K562 (cell line): ENCODE results near the gene ITGA1. TPM values are rescaled to one million over a fixed set of nuclear protein-coding genes. Genes with fewer than 3 reads are reported as not detected.
"Not testable (repeated sequence)": the region's sequence is repeated elsewhere in the genome, so short reads cannot be mapped to it uniquely, and the experiment has no call there.

Source experiments
- ATAC-seq: fragments of 200-7000 bp; cut with Tn5 transposase; 3 replicates; pipeline ENCODE4 v1.9.1; 2020; ENCODE audit warnings: moderate library complexity
- BruUV-seq: library from RNA; stranded (reverse); fragments of 400-500 nt; replicated peaks from 2 replicates; lab custom pipeline; 2021; lab: Mats Ljungman, UMichigan
- CTCF ChIA-PET: fragments of 300-600 bp; formaldehyde crosslinking; extraction: SDS; loops from one replicate; lab custom pipeline; 2021; ENCODE audit warnings: low intra/inter-chr PET ratio; lab: Yijun Ruan, JAX
- POLR2A ChIA-PET: fragments of 300-600, 350-650 bp; sonication (Branson Sonifier 250); formaldehyde crosslinking; extraction: SDS; loops from one replicate; lab custom pipeline; 2021; ENCODE audit warnings: antibody characterized with exemption, inconsistent platforms; lab: Yijun Ruan, JAX
- DNase-seq, 4 experiments: peaks; one replicate each; pipeline versions ENCODE4 v3.0.0 to v3.0.0-alpha.2; 2011 to 2018; ENCODE audit warnings: low spot score in 3 of 4, mixed read lengths in 3 of 4; ENCODE audit errors: extremely low read depth in 1 of 4
- FAIRE-seq: peaks from 2 replicates; lab custom pipeline; 2011; peaks lifted over from hg19 to GRCh38; lab: Jason Lieb, UNC
- H2AFZ ChIP-seq: 2 replicates; pipeline ENCODE4 v1.6.0; 2011; ENCODE audit warnings: low read depth, low read length, control low read depth, inconsistent platforms
- H3K27ac ChIP-seq: fragments of 200-600 bp; 3 replicates; pipeline ENCODE4 v1.8.0; 2011; ENCODE audit warnings: low read depth, mild to moderate bottlenecking, control low read depth, inconsistent platforms, low read length, moderate library complexity, mixed read lengths; ENCODE audit errors: extremely low read depth
- H3K27me3 ChIP-seq, 2 experiments: fragments of 300-600 bp in 1 of 2; 2 replicates in 1 of 2; 3 replicates in 1 of 2; pipeline versions ENCODE4 v1.6.0 to v1.8.0; 2011; ENCODE audit warnings: inconsistent platforms in 2 of 2, low read length in 2 of 2, mild to moderate bottlenecking in 1 of 2, mixed read lengths in 1 of 2, moderate library complexity in 1 of 2; ENCODE audit not compliant: control insufficient read depth in 2 of 2, insufficient read depth in 2 of 2
- H3K36me3 ChIP-seq: fragments of 300-600 bp; 3 replicates; pipeline ENCODE4 v1.8.0; 2011; ENCODE audit warnings: mild to moderate bottlenecking, low read length, inconsistent platforms; ENCODE audit not compliant: control insufficient read depth, insufficient read depth
- H3K4me1 ChIP-seq, 2 experiments: fragments of 200-600 bp in 1 of 2; replicated peaks in 1 of 2; 2 replicates in 1 of 2; 3 replicates in 1 of 2; pipeline versions ENCODE4 v1.5.1 to v1.8.0; 2011; ENCODE audit warnings: inconsistent platforms in 2 of 2, low read length in 2 of 2, mild to moderate bottlenecking in 1 of 2, mixed read lengths in 1 of 2, moderate library complexity in 1 of 2; ENCODE audit not compliant: control insufficient read depth in 2 of 2, insufficient read depth in 2 of 2
- H3K4me2 ChIP-seq: 2 replicates; pipeline ENCODE4 v1.6.1; 2011; ENCODE audit warnings: low read length, control low read depth, inconsistent platforms, mixed read lengths; ENCODE audit not compliant: insufficient read depth
- H3K4me3 ChIP-seq: fragments of 200-600 bp; sonication (generic), shearing (Covaris generic); 2 replicates; pipeline ENCODE4 v1.5.1; 2016; ENCODE audit warnings: control low read depth, inconsistent platforms
- H3K79me2 ChIP-seq: fragments of 200-600 bp; 3 replicates; pipeline ENCODE4 v1.8.0; 2011; ENCODE audit warnings: low read length, inconsistent platforms; ENCODE audit not compliant: control insufficient read depth, insufficient read depth
- H3K9ac ChIP-seq, 2 experiments: 2 replicates each; pipeline versions ENCODE4 v1.6.0 to v1.6.1; 2011; ENCODE audit warnings: low read depth in 2 of 2, low read length in 2 of 2, control low read depth in 1 of 2, inconsistent platforms in 1 of 2, mild to moderate bottlenecking in 1 of 2, mixed read lengths in 1 of 2; ENCODE audit not compliant: insufficient read depth in 1 of 2
- H3K9me1 ChIP-seq: one replicate; pipeline ENCODE4 v1.6.0; 2011; ENCODE audit warnings: inconsistent platforms, mild to moderate bottlenecking, low read length, moderate library complexity; ENCODE audit not compliant: control insufficient read depth, insufficient read depth
- H3K9me3 ChIP-seq: replicated peaks from 2 replicates; pipeline ENCODE4 v1.5.1; 2011; ENCODE audit warnings: low read depth, low read length, inconsistent platforms; ENCODE audit not compliant: control insufficient read depth, insufficient read depth
- H4K20me1 ChIP-seq: replicated peaks from 2 replicates; pipeline ENCODE4 v1.6.1; 2011; ENCODE audit warnings: low read length, inconsistent platforms, mixed read lengths; ENCODE audit not compliant: control insufficient read depth, insufficient read depth
- DACH1 ChIP-seq: fragments of 450-650 bp; IDR thresholded peaks from 2 replicates; pipeline ENCODE4 v1.6.1; 2018; ENCODE audit not compliant: partially characterized antibody
- HLTF ChIP-seq: fragments of 450-650 bp; IDR thresholded peaks from 2 replicates; pipeline ENCODE4 v1.6.1; 2016
- HOMEZ ChIP-seq: fragments of 250-450 bp; sonication (Bioruptor Pico); IDR thresholded peaks from 2 replicates; pipeline ENCODE4 v1.4.0; 2020; ENCODE audit warnings: mild to moderate bottlenecking, moderate library complexity
- NFXL1 ChIP-seq: fragments of 450-650 bp; formaldehyde crosslinking; IDR thresholded peaks from 2 replicates; pipeline ENCODE4 v1.4.0; 2021; ENCODE audit warnings: mild to moderate bottlenecking
- THAP7 ChIP-seq: fragments of 250-450 bp; sonication (Bioruptor Pico); IDR thresholded peaks from 2 replicates; pipeline ENCODE4 v1.5.0; 2021
- WGBS: fragments of 100-300 bp; shearing (Covaris generic); methylation state at CpG from one replicate; pipeline ENCODE4 v1.1.6; 2016; ENCODE audit warnings: low coverage, mixed read lengths; ENCODE audit not compliant: insufficient coverage; ENCODE audit errors: missing lambda C conversion rate; 5-methylcytosine and 5-hydroxymethylcytosine counted together
- in situ Hi-C: fragments of 300-500 bp; cut with MboI; formaldehyde crosslinking; loops from 4 replicates; pipeline ENCODE4 v1.15.0; 2018; ENCODE audit warnings: inconsistent platforms, mixed read lengths
- intact Hi-C: fragments of 100-400 bp; cut with micrococcal nuclease; formaldehyde crosslinking; loops from 2 replicates; pipeline ENCODE4 v1.14.2; 2022
- polyA plus RNA-seq, 8 experiments: library from polyadenylated mRNA; depleted of rRNA in 4 of 8; stranded (reverse) in 5 of 8; unstranded in 3 of 8; fragments of >200 nt; fragmentation: Nextera tagmentation in 2 of 8; fragmentation: Illumina TruSeq in 1 of 8; extraction: Ambion mirVana in 2 of 8; extraction: Trizol in 1 of 8; gene quantifications; 2 replicates each; pipeline versions ENCODE4 v1.2.1 to v1.2.3, GENCODE V29; 2011 to 2014; ENCODE audit warnings: inconsistent platforms in 1 of 8, missing spikeins in 1 of 8
- total RNA-seq, 7 experiments: library from RNA; depleted of rRNA in 6 of 7; stranded (reverse); fragments of >200 nt in 6 of 7; fragmentation: Illumina TruSeq in 2 of 7; extraction: Trizol in 2 of 7; gene quantifications; 2 replicates each; pipeline versions ENCODE4 v1.2.1 to v1.2.3, GENCODE V29; 2011 to 2021; ENCODE audit warnings: low replicate concordance in 1 of 7
- TF ChIP-seq, protein P1 (sequence below), 3 experiments: IDR thresholded peaks in 2 of 3; conservative IDR thresholded peaks in 1 of 3; 2 replicates each; pipeline ENCODE4 v1.5.1; 2011 to 2012; ENCODE audit warnings: low read length in 3 of 3, mild to moderate bottlenecking in 3 of 3, control low read depth in 2 of 3, improper control_type of control experiment in 1 of 3, inconsistent platforms in 1 of 3, low read depth in 1 of 3, mixed read lengths in 1 of 3, moderate library complexity in 1 of 3; ENCODE audit not compliant: insufficient read depth in 2 of 3

The ITGA1 gene
- total and polyA plus RNA-seq, 9 of the 15 experiments (the other 6 are each of a cell fraction or from before 2014, with no cell fraction given) = 0.04 to 0.22 TPM; not detected in 7

GRCh38 chr5:52963636-52964035 is 175.9 kb downstream of the ITGA1 start (continued):
- no peak for TF ChIP-seq HLTF
- no peak for TF ChIP-seq THAP7 (CRISPR knock-in tag)
- TF ChIP-seq DACH1 = no peak
- TF ChIP-seq, protein P1, sequence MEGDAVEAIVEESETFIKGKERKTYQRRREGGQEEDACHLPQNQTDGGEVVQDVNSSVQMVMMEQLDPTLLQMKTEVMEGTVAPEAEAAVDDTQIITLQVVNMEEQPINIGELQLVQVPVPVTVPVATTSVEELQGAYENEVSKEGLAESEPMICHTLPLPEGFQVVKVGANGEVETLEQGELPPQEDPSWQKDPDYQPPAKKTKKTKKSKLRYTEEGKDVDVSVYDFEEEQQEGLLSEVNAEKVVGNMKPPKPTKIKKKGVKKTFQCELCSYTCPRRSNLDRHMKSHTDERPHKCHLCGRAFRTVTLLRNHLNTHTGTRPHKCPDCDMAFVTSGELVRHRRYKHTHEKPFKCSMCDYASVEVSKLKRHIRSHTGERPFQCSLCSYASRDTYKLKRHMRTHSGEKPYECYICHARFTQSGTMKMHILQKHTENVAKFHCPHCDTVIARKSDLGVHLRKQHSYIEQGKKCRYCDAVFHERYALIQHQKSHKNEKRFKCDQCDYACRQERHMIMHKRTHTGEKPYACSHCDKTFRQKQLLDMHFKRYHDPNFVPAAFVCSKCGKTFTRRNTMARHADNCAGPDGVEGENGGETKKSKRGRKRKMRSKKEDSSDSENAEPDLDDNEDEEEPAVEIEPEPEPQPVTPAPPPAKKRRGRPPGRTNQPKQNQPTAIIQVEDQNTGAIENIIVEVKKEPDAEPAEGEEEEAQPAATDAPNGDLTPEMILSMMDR (IDR thresholded peaks at IDR 0.05 in 2 of 3, conservative IDR thresholded peaks at IDR 0.05 in 1 of 3; ENCODE audit: insufficient read depth in 2 of 3, low read depth in 1 of 3, low read length in 3 of 3) = no peak
- TF ChIP-seq NFXL1 = no peak

- Histone ChIP-seq H3K9ac (no peak overlapping the region), H3K4me3 (no peak overlapping the region), H3K27me3 (no peaks in the 10 kb centered on the region), H3K4me1 (no peaks in the 10 kb centered on the region), H3K36me3 (no peaks in the 10 kb centered on the region), H3K4me2 (no peak overlapping the region), H2AFZ (no peak overlapping the region), H3K9me3 (no peaks in the 10 kb centered on the region), H3K79me2 (no peaks in the 10 kb centered on the region), H3K9me1 (no peaks in the 10 kb centered on the region), H3K27ac (no peak overlapping the region), H4K20me1 (no peaks in the 10 kb centered on the region)
- no peak for TF ChIP-seq HOMEZ (CRISPR knock-in tag)
- BruUV-seq = no TSS peak
- POLR2A ChIA-PET = no interaction called here
- FAIRE-seq (no peak), DNase-seq (no peak), ATAC-seq (no peak)
- in situ Hi-C loops (no loop called here), intact Hi-C loops (no loop called here)
- 0% methylated on average over 1 of the region's 1 CpG for WGBS
- CTCF ChIA-PET = no interaction called here
Observed at GRCh38 chr5:52964138-52964537, 176.4 kb downstream of the ITGA1 start.

DNA sequence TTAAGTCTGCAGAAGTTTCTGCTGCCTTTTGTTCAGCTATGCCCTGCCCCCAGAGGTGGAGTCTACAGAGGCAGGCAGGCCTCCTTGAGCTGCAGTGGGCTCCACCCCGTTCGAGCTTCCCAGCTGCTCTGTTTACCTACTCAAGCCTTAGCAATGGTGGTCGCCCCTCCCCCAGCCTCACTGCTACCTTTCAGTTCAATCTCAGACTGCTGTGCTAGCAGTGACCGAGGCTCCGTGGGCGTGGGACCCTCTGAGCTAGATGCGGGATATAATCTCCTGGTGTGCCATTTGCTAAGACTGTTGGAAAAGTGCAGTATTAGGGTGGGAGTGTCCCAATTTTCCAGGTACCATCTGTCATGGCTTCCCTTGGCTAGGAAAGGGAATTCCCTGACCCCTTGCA is 188.4 kb downstream of the ITGA1 start:
- BruUV-seq, H3K9ac ChIP-seq, H3K79me2 ChIP-seq, H4K20me1 ChIP-seq, CTCF ChIA-PET, H3K4me3 ChIP-seq, H3K27ac ChIP-seq, in situ Hi-C loops, H3K36me3 ChIP-seq, ATAC-seq, FAIRE-seq, H3K9me1 ChIP-seq, H3K27me3 ChIP-seq, DNase-seq, H3K9me3 ChIP-seq, H3K4me2 ChIP-seq, H2AFZ ChIP-seq, H3K4me1 ChIP-seq, intact Hi-C loops: not testable (repeated sequence)
- WGBS = 1% methylated on average over 7 of the region's 7 CpGs
- POLR2A ChIA-PET = interaction anchor here (1.1 kb wide), 1 partner anchor 8 kb away, joined by 3 read pairs; no protein-coding TSS in a partner anchor
